OCI-LY1 (cell line): ENCODE results near the gene PSMA7.
A peak's percentile ranks its signal among the peaks of the same experiment; 100 is the strongest.

Source experiments
- H2AFZ ChIP-seq: fragments of 200-600 bp; sonication (generic), shearing (Covaris generic); 2 replicates; pipeline ENCODE4 v1.6.0; 2014; ENCODE audit warnings: antibody characterized with exemption, mild to moderate bottlenecking, low read length
- H3F3A ChIP-seq: fragments of 200-600 bp; sonication (generic), shearing (Covaris generic); 2 replicates; pipeline ENCODE4 v1.6.0; 2014; ENCODE audit warnings: mild to moderate bottlenecking, antibody characterized with exemption, low read length, moderate library complexity; ENCODE audit not compliant: insufficient read depth
- H3K27ac ChIP-seq: fragments of 200-600 bp; sonication (generic); 2 replicates; pipeline ENCODE4 v1.5.1; 2014; ENCODE audit warnings: low read length, mixed run types, mild to moderate bottlenecking, low read depth; ENCODE audit not compliant: poor library complexity, severe bottlenecking
- H3K27me3 ChIP-seq: fragments of 200-600 bp; sonication (generic); 2 replicates; pipeline ENCODE4 v1.6.0; 2014; ENCODE audit warnings: antibody characterized with exemption, mild to moderate bottlenecking, low read length, moderate library complexity; ENCODE audit not compliant: insufficient read depth
- H3K36me3 ChIP-seq: fragments of 200-600 bp; sonication (generic); 2 replicates; pipeline ENCODE4 v1.6.1; 2014; ENCODE audit warnings: mild to moderate bottlenecking, antibody characterized with exemption, low read length, moderate library complexity, mixed read lengths; ENCODE audit not compliant: insufficient read depth
- H3K4me1 ChIP-seq: fragments of 200-600 bp; sonication (generic); 2 replicates; pipeline ENCODE4 v1.5.1; 2014; ENCODE audit warnings: mild to moderate bottlenecking, low read length, moderate library complexity; ENCODE audit not compliant: insufficient read depth, severe bottlenecking
- H3K4me2 ChIP-seq: fragments of 200-600 bp; sonication (generic), shearing (Covaris generic); 2 replicates; pipeline ENCODE4 v1.6.1; 2014; ENCODE audit warnings: low read length
- H3K4me3 ChIP-seq: fragments of 200-600 bp; sonication (generic); 2 replicates; pipeline ENCODE4 v1.5.1; 2014; ENCODE audit warnings: low read length, low read depth, mild to moderate bottlenecking, mixed read lengths; ENCODE audit not compliant: poor library complexity, severe bottlenecking
- H3K79me2 ChIP-seq: fragments of 200-600 bp; shearing (Covaris generic); 2 replicates; pipeline ENCODE4 v1.6.1; 2016; ENCODE audit warnings: mixed run types, low read length, mixed read lengths; ENCODE audit not compliant: insufficient read depth
- H3K9ac ChIP-seq: fragments of 200-600 bp; sonication (generic), shearing (Covaris generic); 2 replicates; pipeline ENCODE4 v1.6.1; 2014; ENCODE audit warnings: mild to moderate bottlenecking, low read length, mixed read lengths
- H3K9me2 ChIP-seq: fragments of 200-600 bp; sonication (generic), shearing (Covaris generic); 2 replicates; pipeline ENCODE4 v1.6.1; 2014; ENCODE audit warnings: low read depth, mild to moderate bottlenecking, low read length, mixed read lengths
- H3K9me3 ChIP-seq: fragments of 200-600 bp; shearing (Covaris generic); 2 replicates; pipeline ENCODE4 v1.6.1; 2014; ENCODE audit warnings: low read length, mixed read lengths
- H4K20me1 ChIP-seq: fragments of 200-600 bp; sonication (generic), shearing (Covaris generic); 2 replicates; pipeline ENCODE4 v1.6.0; 2016; ENCODE audit warnings: mild to moderate bottlenecking, low read length; ENCODE audit not compliant: insufficient read depth
- EZH2 ChIP-seq: fragments of 200-600 bp; sonication (generic), shearing (Covaris generic); IDR thresholded peaks from 2 replicates; pipeline ENCODE4 v1.8.0; 2017; ENCODE audit warnings: borderline replicate concordance, mixed run types, mild to moderate bottlenecking, antibody characterized with exemption, low read length, moderate library complexity, mixed read lengths
- TF ChIP-seq, protein P1 (sequence below): fragments of 200-600 bp; sonication (generic), shearing (Covaris generic); IDR thresholded peaks from 2 replicates; pipeline ENCODE4 v1.5.1; 2017; ENCODE audit warnings: mild to moderate bottlenecking, antibody characterized with exemption, low read length, moderate library complexity, mixed read lengths

PSMA7 gene

DNA sequence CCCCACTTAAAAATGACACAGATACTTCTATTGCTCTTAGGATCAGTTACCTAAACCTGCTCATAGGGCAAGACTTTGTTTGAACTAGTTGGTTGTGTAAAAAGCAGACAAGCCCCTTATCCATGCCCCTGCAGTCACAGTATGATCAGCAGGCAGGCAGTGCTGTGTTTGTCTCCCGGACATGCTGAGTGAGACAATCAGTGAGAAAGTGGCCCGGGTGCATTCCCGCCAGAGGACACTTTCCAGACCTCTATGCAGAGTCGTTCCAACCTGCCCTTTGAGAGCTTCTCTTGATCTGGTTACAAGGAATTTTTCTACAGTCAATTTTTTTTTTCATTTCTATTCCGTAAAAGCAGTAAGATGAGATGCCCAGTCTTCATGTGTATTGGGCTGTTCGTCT, 14.7 kb downstream of the PSMA7 start:
- no peak overlapping the region for H3K27ac ChIP-seq
- no peak overlapping the region for H3K4me3 ChIP-seq
- H3K9ac ChIP-seq: no peak overlapping the region; the same call in 1 of the 2 replicates
- no peaks in the 10 kb centered on the region for H3K79me2 ChIP-seq
- H3K4me1 ChIP-seq: peaks cover 25% of the 10 kb centered on the region
- peaks cover 96% of the 10 kb centered on the region for H3K36me3 ChIP-seq
- H3F3A ChIP-seq: no peaks in the 10 kb centered on the region
- no peaks in the 10 kb centered on the region for H4K20me1 ChIP-seq
- no peaks in the 10 kb centered on the region for H3K27me3 ChIP-seq
- no peak overlapping the region for H2AFZ ChIP-seq
- H3K9me3 ChIP-seq: no peaks in the 10 kb centered on the region
- H3K4me2 ChIP-seq: no peak overlapping the region
- TF ChIP-seq EZH2: no peak
- no peaks in the 10 kb centered on the region for H3K9me2 ChIP-seq

DNA sequence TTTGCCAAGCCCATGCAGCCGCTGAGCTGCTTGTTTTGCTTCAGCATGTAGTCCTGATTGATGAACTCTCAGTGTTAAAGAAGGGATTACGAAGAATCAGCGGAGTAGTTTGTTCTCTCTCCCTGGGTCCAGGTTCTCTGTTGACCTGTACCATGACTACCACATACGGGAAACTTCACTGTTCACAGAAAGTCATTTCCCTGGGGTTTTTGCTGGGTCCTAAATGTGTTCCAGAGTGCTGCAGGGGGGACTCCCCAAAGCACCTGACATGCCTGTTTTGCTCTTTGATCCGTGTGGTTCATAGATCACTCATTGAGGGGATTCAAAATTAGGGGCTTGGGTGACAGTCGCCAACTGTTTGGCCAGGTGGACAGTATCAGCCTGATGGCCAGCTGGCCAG, 15.4 kb downstream of the PSMA7 start:
- Histone ChIP-seq H3K9ac (no peak overlapping the region), H3K79me2 (no peaks in the 10 kb centered on the region), H3K4me2 (no peak overlapping the region), H3F3A (no peaks in the 10 kb centered on the region), H3K4me1 (peaks cover 30% of the 10 kb centered on the region), H3K27ac (no peak overlapping the region), H2AFZ (no peak overlapping the region), H4K20me1 (no peaks in the 10 kb centered on the region), H3K36me3 (peaks cover 89% of the 10 kb centered on the region), H3K9me2 (no peaks in the 10 kb centered on the region), H3K4me3 (no peak overlapping the region), H3K27me3 (no peaks in the 10 kb centered on the region), H3K9me3 (no peaks in the 10 kb centered on the region)
- no peak for TF ChIP-seq EZH2

DNA sequence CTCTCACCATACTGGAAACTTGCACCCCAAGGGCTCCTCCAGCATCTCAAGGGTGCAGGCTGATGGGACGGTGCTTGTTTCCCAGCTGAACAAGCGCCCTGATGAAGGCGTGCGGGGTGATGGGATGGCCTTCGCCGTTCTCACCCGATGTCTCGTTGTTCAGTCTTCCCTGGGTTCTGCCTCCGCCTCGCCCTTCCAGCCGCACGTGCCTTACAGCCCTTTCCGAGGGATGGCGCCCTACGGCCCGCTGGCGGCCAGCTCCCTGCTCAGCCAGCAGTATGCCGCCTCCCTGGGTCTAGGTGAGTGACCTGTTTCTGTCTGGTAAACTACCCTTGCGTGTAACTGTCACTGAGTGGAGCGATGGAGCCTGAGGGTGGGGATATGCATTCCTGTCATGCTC, 17.1 kb downstream of the PSMA7 start:
- Histone ChIP-seq H3K79me2 (no peaks in the 10 kb centered on the region), H4K20me1 (no peaks in the 10 kb centered on the region), H3K9me3 (no peaks in the 10 kb centered on the region)

DNA sequence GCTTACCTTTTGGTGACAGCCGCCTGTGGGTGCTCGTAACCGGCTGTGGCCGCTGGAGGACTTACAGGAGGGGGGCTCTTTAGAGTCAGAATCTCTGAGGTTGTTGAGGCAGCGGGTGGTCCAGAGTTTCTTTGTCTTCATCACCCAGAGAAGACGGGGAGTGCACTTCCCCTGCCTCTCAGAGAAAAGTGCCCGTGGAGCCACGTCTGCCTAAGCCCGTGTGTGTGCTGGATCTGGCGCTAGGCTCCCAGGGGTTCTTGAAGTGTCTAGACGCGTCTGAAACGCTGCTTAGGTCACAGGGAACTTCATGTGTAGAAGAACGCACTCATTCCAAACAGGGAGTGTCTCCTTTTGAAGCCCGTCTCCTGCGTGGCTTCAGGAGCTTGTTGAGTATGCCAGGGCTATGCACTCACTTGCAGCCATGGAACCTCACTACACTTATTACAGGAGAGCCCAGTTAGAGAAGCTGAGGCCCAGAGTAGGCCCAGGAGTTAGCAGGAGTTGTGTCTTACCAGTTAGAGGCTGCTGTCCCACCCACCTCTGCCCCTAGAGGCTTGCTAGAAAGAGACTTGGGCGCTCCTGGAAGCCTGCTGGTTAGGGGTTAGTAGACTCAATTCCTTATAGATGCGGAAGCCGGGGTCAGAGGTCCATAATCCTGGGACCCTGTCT, 19.6 kb downstream of the PSMA7 start:
- H3K9me3 ChIP-seq: no peaks in the 10 kb centered on the region
- H3K36me3 ChIP-seq: peaks cover 47% of the 10 kb centered on the region
- no peaks in the 10 kb centered on the region for H3F3A ChIP-seq
- H3K9me2 ChIP-seq: no peaks in the 10 kb centered on the region
- H3K27me3 ChIP-seq: no peaks in the 10 kb centered on the region
- peaks cover 20% of the 10 kb centered on the region for H3K4me1 ChIP-seq
- TF ChIP-seq, protein P1, sequence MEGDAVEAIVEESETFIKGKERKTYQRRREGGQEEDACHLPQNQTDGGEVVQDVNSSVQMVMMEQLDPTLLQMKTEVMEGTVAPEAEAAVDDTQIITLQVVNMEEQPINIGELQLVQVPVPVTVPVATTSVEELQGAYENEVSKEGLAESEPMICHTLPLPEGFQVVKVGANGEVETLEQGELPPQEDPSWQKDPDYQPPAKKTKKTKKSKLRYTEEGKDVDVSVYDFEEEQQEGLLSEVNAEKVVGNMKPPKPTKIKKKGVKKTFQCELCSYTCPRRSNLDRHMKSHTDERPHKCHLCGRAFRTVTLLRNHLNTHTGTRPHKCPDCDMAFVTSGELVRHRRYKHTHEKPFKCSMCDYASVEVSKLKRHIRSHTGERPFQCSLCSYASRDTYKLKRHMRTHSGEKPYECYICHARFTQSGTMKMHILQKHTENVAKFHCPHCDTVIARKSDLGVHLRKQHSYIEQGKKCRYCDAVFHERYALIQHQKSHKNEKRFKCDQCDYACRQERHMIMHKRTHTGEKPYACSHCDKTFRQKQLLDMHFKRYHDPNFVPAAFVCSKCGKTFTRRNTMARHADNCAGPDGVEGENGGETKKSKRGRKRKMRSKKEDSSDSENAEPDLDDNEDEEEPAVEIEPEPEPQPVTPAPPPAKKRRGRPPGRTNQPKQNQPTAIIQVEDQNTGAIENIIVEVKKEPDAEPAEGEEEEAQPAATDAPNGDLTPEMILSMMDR: no peak
- TF ChIP-seq EZH2: no peak
- peak overlapping the region; percentile 79 for H3K4me2 ChIP-seq
- no peaks in the 10 kb centered on the region for H4K20me1 ChIP-seq
- H3K4me3 ChIP-seq: peak overlapping the region; percentile 72
- H3K79me2 ChIP-seq: no peaks in the 10 kb centered on the region
- no peak overlapping the region for H3K27ac ChIP-seq
- no peak overlapping the region for H2AFZ ChIP-seq
- peak overlapping the region; percentile 69 for H3K9ac ChIP-seq

More for the DNA sequence above, 17.1 kb downstream of the PSMA7 start:
- Histone ChIP-seq H2AFZ (no peak overlapping the region), H3K9ac (no peak overlapping the region), H3K4me2 (no peak overlapping the region), H3K4me3 (no peak overlapping the region), H3F3A (no peaks in the 10 kb centered on the region), H3K36me3 (peaks cover 72% of the 10 kb centered on the region), H3K4me1 (peaks cover 35% of the 10 kb centered on the region), H3K27ac (no peak overlapping the region), H3K27me3 (no peaks in the 10 kb centered on the region), H3K9me2 (no peaks in the 10 kb centered on the region)
- TF ChIP-seq, protein P1: no peak
- TF ChIP-seq EZH2: no peak
